ENCODE measurements around the gene ABCD3. TPM values are rescaled to one million over a fixed set of nuclear protein-coding genes. Genes with fewer than 3 reads are reported as not detected.
A peak's percentile ranks its signal among the peaks of the same experiment; 100 is the strongest.

Gene ABCD3
- total and polyA plus RNA-seq, 2 of the 13 experiments (the other 11 are each of a cell fraction or from before 2014, with no cell fraction given), result 27.5 to 166 TPM

- TF ChIP-seq ZNF501 (CRISPR knock-in tag; IDR thresholded peaks at IDR 0.05), result no peak
- TF ChIP-seq, protein P1, sequence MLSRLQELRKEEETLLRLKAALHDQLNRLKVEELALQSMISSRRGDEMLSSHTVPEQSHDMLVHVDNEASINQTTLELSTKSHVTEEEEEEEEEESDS (CRISPR knock-in tag; IDR thresholded peaks at IDR 0.05; ENCODE audit: borderline replicate concordance), result peak; percentile 53; the same call in 1 of the 2 replicates
- TF ChIP-seq, protein P2, sequence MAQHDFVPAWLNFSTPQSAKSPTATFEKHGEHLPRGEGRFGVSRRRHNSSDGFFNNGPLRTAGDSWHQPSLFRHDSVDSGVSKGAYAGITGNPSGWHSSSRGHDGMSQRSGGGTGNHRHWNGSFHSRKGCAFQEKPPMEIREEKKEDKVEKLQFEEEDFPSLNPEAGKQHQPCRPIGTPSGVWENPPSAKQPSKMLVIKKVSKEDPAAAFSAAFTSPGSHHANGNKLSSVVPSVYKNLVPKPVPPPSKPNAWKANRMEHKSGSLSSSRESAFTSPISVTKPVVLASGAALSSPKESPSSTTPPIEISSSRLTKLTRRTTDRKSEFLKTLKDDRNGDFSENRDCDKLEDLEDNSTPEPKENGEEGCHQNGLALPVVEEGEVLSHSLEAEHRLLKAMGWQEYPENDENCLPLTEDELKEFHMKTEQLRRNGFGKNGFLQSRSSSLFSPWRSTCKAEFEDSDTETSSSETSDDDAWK (CRISPR knock-in tag; IDR thresholded peaks at IDR 0.05), result no peak
- TF ChIP-seq PRMT3 (CRISPR knock-in tag; IDR thresholded peaks at IDR 0.05; ENCODE audit: borderline replicate concordance, low read depth), result no peak
- peak; percentile 92 for TF ChIP-seq HMG20A (CRISPR knock-in tag; IDR thresholded peaks at IDR 0.05; ENCODE audit: borderline replicate concordance)
- TF ChIP-seq U2AF1 (optimal IDR thresholded peaks at IDR 0.05; ENCODE audit: low read depth, low read length), result no peak
- no peak for TF ChIP-seq LBX2 (CRISPR knock-in tag; IDR thresholded peaks at IDR 0.05; ENCODE audit: borderline replicate concordance)
- TF ChIP-seq HDAC6 (IDR thresholded peaks at IDR 0.05; ENCODE audit: low read depth, low read length), result no peak
- peak; percentile 65; the same call in 1 of the 2 replicates for TF ChIP-seq ZBTB20 (CRISPR knock-in tag; IDR thresholded peaks at IDR 0.05; ENCODE audit: borderline replicate concordance, low read depth)
- TF ChIP-seq ELF3 (CRISPR knock-in tag; IDR thresholded peaks at IDR 0.05), result peak; percentile 85
- TF ChIP-seq MAFK (conservative IDR thresholded peaks at IDR 0.05 in 1 of 2, IDR thresholded peaks at IDR 0.05 in 1 of 2; ENCODE audit: low read length in 2 of 2), result 0 out of 4 replicates have a peak, but pooled peaks of 1 of the 2 experiments have one; percentile 15
- TF ChIP-seq ELF4 (CRISPR knock-in tag; IDR thresholded peaks at IDR 0.05; ENCODE audit: borderline replicate concordance), result no peak; the same call in 1 of the 2 replicates
- no peak for TF ChIP-seq AGO2 (optimal IDR thresholded peaks at IDR 0.05; ENCODE audit: low read depth, low read length)
- TF ChIP-seq ZNF235 (CRISPR knock-in tag; IDR thresholded peaks at IDR 0.05; ENCODE audit: borderline replicate concordance), result no peak
- no peak for TF ChIP-seq NFAT5 (CRISPR knock-in tag; IDR thresholded peaks at IDR 0.05)
- peak; percentile 30; the same call in 1 of the 2 replicates for TF ChIP-seq SPEN (CRISPR knock-in tag; IDR thresholded peaks at IDR 0.05; ENCODE audit: low read depth)
- TF ChIP-seq YEATS2 (CRISPR knock-in tag; IDR thresholded peaks at IDR 0.05; ENCODE audit: borderline replicate concordance), result peak; percentile 36; the same call in 1 of the 2 replicates
- TF ChIP-seq GPN1 (CRISPR knock-in tag; IDR thresholded peaks at IDR 0.05; ENCODE audit: borderline replicate concordance), result no peak
- TF ChIP-seq CENPX (CRISPR knock-in tag; IDR thresholded peaks at IDR 0.05), result no peak
- no peak for TF ChIP-seq FOXM1 (CRISPR knock-in tag; IDR thresholded peaks at IDR 0.05)
- TF ChIP-seq ZNF772 (CRISPR knock-in tag; IDR thresholded peaks at IDR 0.05), result no peak
- TF ChIP-seq MTF2 (CRISPR knock-in tag; IDR thresholded peaks at IDR 0.05; ENCODE audit: borderline replicate concordance), result no peak
- TF ChIP-seq CHD4 (IDR thresholded peaks at IDR 0.05; ENCODE audit: borderline replicate concordance, low read length), result no peak
Observed at GRCh38 chr1:94383966-94384408, 34.2 kb upstream of the ABCD3 start (continued).

All from HepG2 (cell line).